HG03571 (cell line): ENCODE results near the gene BRF1.

Experiments
- ATAC-seq: cut with Tn5 transposase; IDR thresholded peaks from one replicate; pipeline ENCODE4 v1.9.1; 2021; ENCODE audit not compliant: unreplicated experiment

BRF1 gene

GRCh38 chr14:105211086-105211757 is 89.6 kb downstream of the BRF1 start:
- no peak for ATAC-seq

GRCh38 chr14:105210266-105211025 is 90.4 kb downstream of the BRF1 start:
- no peak for ATAC-seq

GRCh38 chr14:105209646-105210045 is 91.2 kb downstream of the BRF1 start:
- ATAC-seq, result no peak

DNA sequence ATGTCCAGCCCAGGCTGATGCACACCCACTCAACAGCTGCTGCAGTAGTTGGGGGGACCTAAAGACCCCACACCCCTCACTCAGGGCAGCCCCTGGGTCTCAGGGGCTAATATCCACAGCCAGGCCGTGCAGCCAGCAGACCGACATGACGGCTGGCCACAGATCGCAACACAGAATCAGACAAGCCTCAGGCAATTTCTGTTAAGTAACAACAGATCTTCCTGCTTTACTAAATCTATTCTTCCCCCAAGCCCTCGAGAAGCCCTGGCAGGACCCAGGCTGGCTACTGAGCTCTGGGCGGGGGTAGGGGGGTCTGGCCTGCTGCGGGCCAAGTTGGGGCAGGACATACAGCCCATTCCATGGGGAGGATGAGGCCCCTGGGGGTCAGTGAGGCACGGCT is 91.7 kb downstream of the BRF1 start:
- no peak for ATAC-seq

- no peak for ATAC-seq
Observed at GRCh38 chr14:105208738-105209075, 92.1 kb downstream of the BRF1 start.

DNA sequence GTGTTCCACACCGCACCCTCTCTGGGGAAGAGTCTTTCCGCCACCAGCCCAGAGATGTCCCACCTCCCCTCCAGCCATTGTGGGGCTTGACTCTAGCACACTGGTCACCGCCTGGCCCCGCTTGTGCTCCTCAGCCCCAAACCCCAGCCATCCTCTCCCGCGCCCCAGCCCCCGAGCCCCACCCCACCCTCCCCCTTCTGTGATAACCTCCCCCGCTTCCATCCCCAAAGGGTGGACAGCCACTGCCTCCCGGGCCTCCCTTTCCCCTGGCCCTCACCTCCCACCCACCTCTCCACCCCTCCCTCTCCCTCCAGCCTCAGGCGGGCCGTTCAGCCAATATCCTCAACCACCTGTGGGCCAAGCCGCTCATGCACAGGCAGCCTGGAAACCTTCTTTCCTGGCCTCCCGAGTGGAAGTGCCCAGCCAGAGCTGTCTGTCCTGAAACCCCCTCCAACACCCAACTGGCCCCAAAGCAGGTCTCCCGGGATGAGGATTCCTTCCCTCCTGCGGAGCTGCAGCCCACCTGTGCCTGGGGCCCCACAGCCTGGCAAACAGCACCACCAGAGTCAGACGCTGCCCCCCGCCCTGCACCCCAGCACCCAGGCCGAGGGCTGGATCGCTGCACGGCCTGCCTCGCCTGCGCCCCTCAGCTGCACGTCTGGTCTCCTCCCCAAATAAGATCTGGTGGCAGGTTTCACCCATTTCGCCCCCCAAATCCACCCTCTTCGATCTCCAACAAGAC is 92.6 kb downstream of the BRF1 start:
- ATAC-seq, result no peak

- ATAC-seq, result no peak
Observed at GRCh38 chr14:105207460-105207901, 93.3 kb downstream of the BRF1 start.

DNA sequence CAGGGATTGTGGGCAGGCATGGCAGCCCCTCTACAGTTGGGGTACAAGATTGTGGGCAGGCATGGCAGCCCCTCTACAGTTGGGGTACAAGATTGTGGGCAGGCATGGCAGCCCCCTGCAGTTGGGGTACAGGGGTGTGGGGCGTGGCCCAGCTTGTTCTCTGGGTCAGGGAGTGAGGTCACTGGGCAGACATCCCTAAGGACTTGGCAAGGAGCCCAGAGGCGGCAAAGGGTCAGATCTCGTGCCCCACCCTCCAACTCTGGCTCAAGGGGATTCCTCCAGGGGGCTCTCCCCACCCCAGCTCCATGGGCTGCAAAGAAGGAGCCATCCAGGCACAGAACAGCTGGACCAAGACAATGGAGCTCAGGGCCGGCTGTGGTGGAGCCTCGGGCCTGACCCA is 93.9 kb downstream of the BRF1 start:
- ATAC-seq, result no peak

- no peak for ATAC-seq
Observed at GRCh38 chr14:105205673-105206208, 95.1 kb downstream of the BRF1 start.

GRCh38 chr14:105204931-105205672 is 95.7 kb downstream of the BRF1 start:
- ATAC-seq, result no peak

DNA sequence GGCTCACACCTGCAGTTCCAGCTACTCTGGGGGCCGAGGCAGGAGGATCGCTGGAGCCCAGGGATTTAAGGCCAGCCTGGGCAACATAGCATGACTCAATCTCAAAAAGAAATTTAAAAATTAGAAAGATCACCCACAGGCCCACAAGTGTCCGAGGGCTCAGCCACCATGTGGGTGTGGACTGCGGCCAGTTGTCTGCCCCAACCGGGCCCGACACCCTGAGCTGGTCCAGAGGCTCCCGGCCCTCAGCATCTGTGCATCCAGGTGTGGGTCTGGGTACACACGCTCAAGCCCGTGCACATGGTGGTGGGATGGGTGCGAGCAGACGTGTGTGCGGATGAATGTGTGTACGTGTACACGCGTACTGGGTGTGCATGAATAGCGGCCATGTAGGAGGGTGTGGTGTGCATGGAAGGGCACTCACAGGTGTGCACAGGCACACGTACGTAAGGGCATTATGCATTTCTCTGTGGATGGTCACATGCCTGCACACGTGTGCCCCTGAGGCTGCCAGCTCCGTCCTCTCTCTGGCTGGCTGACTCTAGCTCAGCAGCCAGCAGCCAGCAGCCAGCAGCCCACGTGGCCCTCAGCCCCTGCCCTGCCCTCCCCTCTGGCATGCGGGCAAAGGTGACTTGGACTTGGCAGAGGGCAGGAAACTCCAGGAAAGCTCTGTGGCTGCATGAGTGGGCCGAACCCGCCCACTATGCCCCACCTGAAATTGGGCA is 96.4 kb downstream of the BRF1 start:
- no peak for ATAC-seq

- ATAC-seq, result no peak
Observed at GRCh38 chr14:105203701-105204100, 97.1 kb downstream of the BRF1 start.

- ATAC-seq, result no peak
Observed at GRCh38 chr14:105203057-105203531, 97.7 kb downstream of the BRF1 start.

GRCh38 chr14:105201925-105202513 is 98.8 kb downstream of the BRF1 start:
- no peak for ATAC-seq

DNA sequence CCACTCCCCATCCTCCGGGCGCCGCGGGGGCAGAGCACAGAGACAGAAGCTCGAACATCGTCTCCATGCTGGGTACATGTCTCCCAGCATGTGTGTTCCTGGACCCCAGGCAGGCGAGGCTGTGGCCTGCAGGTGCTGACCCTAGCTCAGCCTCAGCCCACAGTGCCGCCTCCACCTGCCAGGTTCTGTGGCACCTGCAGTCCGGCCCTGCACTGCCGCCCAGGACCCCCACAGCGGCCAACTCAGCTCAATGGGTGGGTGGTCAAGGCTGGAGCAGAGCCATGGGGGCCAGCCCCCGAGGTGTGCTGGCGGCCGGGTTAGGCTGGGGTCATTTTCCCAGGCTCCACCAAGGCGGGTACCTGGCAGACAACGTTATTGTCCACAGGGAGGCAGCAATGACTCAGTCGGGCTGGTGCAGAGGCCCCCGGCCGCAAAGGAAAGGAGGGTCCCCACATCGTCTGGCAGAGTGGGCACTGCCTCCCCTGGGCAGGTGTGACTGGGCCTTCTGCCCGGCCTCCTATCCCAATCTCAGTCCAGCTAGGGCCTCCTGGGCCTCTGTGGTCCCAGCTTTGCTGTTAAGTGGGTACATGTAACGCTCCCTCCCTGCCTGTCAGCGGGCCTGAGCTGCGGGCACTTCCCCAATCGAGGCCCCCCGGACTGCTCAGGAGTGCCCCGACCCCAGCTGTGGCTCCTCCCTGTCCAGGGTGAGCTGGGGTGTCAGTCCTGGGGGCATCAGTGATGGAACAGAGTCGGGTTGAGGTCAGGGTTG is 99.5 kb downstream of the BRF1 start:
- ATAC-seq, result no peak

GRCh38 chr14:105200641-105201040 is 100.2 kb downstream of the BRF1 start:
- ATAC-seq, result no peak

DNA sequence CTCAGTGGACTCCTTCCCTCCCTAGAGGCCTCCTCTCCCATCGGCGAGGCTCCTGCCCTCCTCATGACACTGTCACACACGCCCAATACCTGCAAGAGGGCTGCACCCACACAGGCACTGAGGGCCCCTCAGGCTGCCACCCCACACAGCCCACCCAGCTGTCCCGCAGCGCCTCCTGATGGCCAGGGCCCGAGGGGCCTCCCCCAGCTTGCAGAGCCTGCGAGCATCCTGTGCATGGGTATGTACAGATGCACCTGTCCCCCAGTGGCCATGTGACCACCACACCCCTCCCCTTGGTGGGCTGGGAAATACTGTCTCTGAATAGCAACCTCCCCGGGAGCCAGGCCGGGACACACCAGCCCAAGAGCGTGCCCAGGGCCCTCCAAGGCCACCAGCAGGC is 100.7 kb downstream of the BRF1 start:
- no peak for ATAC-seq

DNA sequence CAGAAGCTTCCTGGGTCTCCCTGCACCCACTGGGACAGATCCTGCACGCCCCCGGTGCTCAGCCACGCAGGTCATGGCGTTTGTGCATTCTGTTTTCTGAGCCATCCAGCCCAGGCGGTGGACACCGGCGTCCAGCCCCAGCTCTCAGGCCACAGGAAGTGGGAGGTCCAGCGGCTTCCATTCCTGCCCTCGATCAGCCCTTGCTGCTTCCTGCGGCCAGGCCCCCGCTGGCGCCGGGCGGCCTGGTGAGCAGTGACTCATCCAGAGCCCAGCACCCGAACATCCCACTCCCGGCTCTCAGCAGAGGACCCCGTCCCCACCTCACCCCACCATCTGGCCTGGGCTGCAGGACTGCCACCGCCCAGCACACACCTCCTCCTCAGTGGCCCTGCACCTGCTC is 101.7 kb downstream of the BRF1 start:
- ATAC-seq, result no peak

DNA sequence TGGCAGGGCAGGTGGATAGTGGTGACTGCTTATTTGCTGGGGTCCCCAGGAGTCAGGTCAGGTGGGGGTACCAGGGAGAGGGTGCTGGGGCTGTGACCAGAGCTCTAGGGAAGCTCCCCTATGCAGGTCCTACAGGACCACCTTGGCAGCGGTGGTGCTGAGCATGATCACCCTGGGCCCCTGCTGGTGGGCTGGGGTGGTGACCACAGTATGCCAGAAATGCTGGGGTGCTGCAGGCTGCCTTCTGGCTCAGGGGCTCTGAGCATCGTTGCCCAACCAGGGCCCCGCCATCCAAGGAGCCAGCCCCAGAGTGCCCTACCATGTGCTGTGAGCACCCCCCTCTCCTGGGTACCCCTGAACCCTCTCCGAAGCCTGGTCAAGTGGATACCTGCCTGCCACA is 102.2 kb downstream of the BRF1 start:
- ATAC-seq, result no peak
